Left ventricle myocardium superior (tissue), 1 donor: ENCODE data around the gene ZNF467. TPM values are rescaled to one million over a fixed set of nuclear protein-coding genes. Genes with fewer than 3 reads are reported as not detected.

ENCODE experiments used
- ATAC-seq: fragments of 200-7000 bp; cut with Tn5 transposase; one replicate; pipeline ENCODE4 v1.9.1; 2020; ENCODE audit warnings: mild to moderate bottlenecking, moderate library complexity
- DNase-seq: peaks from one replicate; pipeline ENCODE4 v3.0.0-alpha.2; 2020
- intact Hi-C: fragments of 100-400 bp; cut with micrococcal nuclease; formaldehyde crosslinking; loops from one replicate; pipeline ENCODE4 v1.11.0; 2022
- total RNA-seq: library from RNA; stranded (reverse); fragmentation: NEBNext Ultra II Directional; extraction: Animal tissue kit (Norgen Biotek cat#: 25700); gene quantifications from one replicate; pipeline ENCODE4 v1.2.1, GENCODE V29; 2021
- donor health status: DM: no; HTN: yes; CAD: no; lungs with severe emphysema.

The ZNF467 gene
- total RNA-seq, 1 donor from 2014 or later = 7.8 TPM

- DNase-seq (no peak), ATAC-seq (no peak)
- intact Hi-C loops = no loop called here
Measured at GRCh38 chr7:149811221-149811620, 37.8 kb upstream of the ZNF467 start.

GRCh38 chr7:149809215-149809614, 35.8 kb upstream of the ZNF467 start:
- DNase-seq (peak; percentile 79), ATAC-seq (peak; percentile 84)
- intact Hi-C loops = no loop called here

- no peak for DNase-seq
- intact Hi-C loops = no loop called here
- ATAC-seq = no peak
Measured at GRCh38 chr7:149808311-149808710, 34.9 kb upstream of the ZNF467 start.

GRCh38 chr7:149806726-149807125, 33.3 kb upstream of the ZNF467 start:
- ATAC-seq = no peak
- DNase-seq = no peak
- intact Hi-C loops = no loop called here

GRCh38 chr7:149804106-149804505, 30.7 kb upstream of the ZNF467 start:
- ATAC-seq = no peak
- intact Hi-C loops = no loop called here
- DNase-seq = no peak

GRCh38 chr7:149803551-149804074, 30.2 kb upstream of the ZNF467 start:
- DNase-seq (no peak), ATAC-seq (no peak)
- intact Hi-C loops = no loop called here

GRCh38 chr7:149802966-149803365, 29.6 kb upstream of the ZNF467 start:
- intact Hi-C loops = no loop called here
- no peak for ATAC-seq
- DNase-seq = no peak

GRCh38 chr7:149801816-149802215, 28.4 kb upstream of the ZNF467 start:
- intact Hi-C loops = no loop called here
- no peak for DNase-seq
- no peak for ATAC-seq

GRCh38 chr7:149801002-149801566, 27.7 kb upstream of the ZNF467 start:
- ATAC-seq (no peak), DNase-seq (no peak)
- intact Hi-C loops = no loop called here

GRCh38 chr7:149800169-149800555, 26.8 kb upstream of the ZNF467 start:
- intact Hi-C loops = no loop called here
- ATAC-seq (no peak), DNase-seq (no peak)

GRCh38 chr7:149799397-149800168, 26.2 kb upstream of the ZNF467 start:
- intact Hi-C loops = no loop called here
- ATAC-seq = peak; percentile 21
- DNase-seq = peak; percentile 57

GRCh38 chr7:149797771-149798170, 24.4 kb upstream of the ZNF467 start:
- intact Hi-C loops = no loop called here
- DNase-seq = no peak
- no peak for ATAC-seq

GRCh38 chr7:149796287-149796860, 23.0 kb upstream of the ZNF467 start:
- intact Hi-C loops = no loop called here
- ATAC-seq = no peak

GRCh38 chr7:149795126-149795525, 21.7 kb upstream of the ZNF467 start:
- intact Hi-C loops = no loop called here
- DNase-seq (no peak), ATAC-seq (no peak)

More at GRCh38 chr7:149796287-149796860, 23.0 kb upstream of the ZNF467 start:
- no peak for DNase-seq

- intact Hi-C loops = no loop called here
- no peak for DNase-seq
- ATAC-seq = no peak
Measured at GRCh38 chr7:149794661-149795060, 21.3 kb upstream of the ZNF467 start.

GRCh38 chr7:149793261-149793660, 19.9 kb upstream of the ZNF467 start:
- DNase-seq = no peak
- intact Hi-C loops = no loop called here
- ATAC-seq = no peak

- intact Hi-C loops = no loop called here
- ATAC-seq (no peak), DNase-seq (no peak)
Measured at GRCh38 chr7:149792220-149792595, 18.8 kb upstream of the ZNF467 start.

GRCh38 chr7:149791411-149792219, 18.2 kb upstream of the ZNF467 start:
- DNase-seq = no peak
- intact Hi-C loops = no loop called here
- ATAC-seq = no peak

GRCh38 chr7:149790754-149791360, 17.5 kb upstream of the ZNF467 start:
- no peak for DNase-seq
- intact Hi-C loops = no loop called here

More at GRCh38 chr7:149790754-149791360, 17.5 kb upstream of the ZNF467 start:
- no peak for ATAC-seq
